HG03439 (cell line): ENCODE measurements around the gene FAM13B.
"Not testable (repeated sequence)": the region's sequence is repeated elsewhere in the genome, so short reads cannot be mapped to it uniquely, and the experiment has no call there.

Experiments used
- ATAC-seq: cut with Tn5 transposase; IDR thresholded peaks from one replicate; pipeline ENCODE4 v1.9.1; 2021; ENCODE audit warnings: mild to moderate bottlenecking, moderate library complexity; ENCODE audit not compliant: unreplicated experiment

Gene FAM13B

GRCh38 chr5:138032572-138033385, at the start of gene FAM13B:
TSS of gene FAM13B (minus strand) at chr5:138033079. CDS start at chr5:138019111, 13,968 bp downstream.
- ATAC-seq = peak; percentile 53

- ATAC-seq = no peak
These were observed 49.2 kb upstream of the FAM13B start for GRCh38 chr5:138082033-138082432.

- no peak for ATAC-seq
These were observed 45.2 kb upstream of the FAM13B start for GRCh38 chr5:138078006-138078643.

- no peak for ATAC-seq
These were observed 44.3 kb upstream of the FAM13B start for GRCh38 chr5:138077064-138077696.

- ATAC-seq = not testable (repeated sequence)
These were observed 37.1 kb upstream of the FAM13B start for GRCh38 chr5:138070026-138070425.

- ATAC-seq = no peak
These were observed 36.1 kb upstream of the FAM13B start for GRCh38 chr5:138068742-138069600.

GRCh38 chr5:138067945-138068344, 35.1 kb upstream of the FAM13B start:
- no peak for ATAC-seq

- ATAC-seq = no peak
These were observed 32.2 kb upstream of the FAM13B start for GRCh38 chr5:138065102-138065501.

GRCh38 chr5:138064526-138064925, 31.6 kb upstream of the FAM13B start:
- ATAC-seq = no peak

GRCh38 chr5:138054847-138055558, 22.1 kb upstream of the FAM13B start:
- no peak for ATAC-seq

- no peak for ATAC-seq
These were observed 21.3 kb upstream of the FAM13B start for GRCh38 chr5:138054206-138054605.

GRCh38 chr5:138053554-138053953, 20.7 kb upstream of the FAM13B start:
- no peak for ATAC-seq

- ATAC-seq = not testable (repeated sequence)
These were observed 19.8 kb upstream of the FAM13B start for GRCh38 chr5:138052718-138053117.

GRCh38 chr5:138051441-138052296, 18.8 kb upstream of the FAM13B start:
- ATAC-seq = no peak

- not testable (repeated sequence) for ATAC-seq
These were observed 12.4 kb upstream of the FAM13B start for GRCh38 chr5:138045283-138045682.

- no peak for ATAC-seq
These were observed 5.9 kb upstream of the FAM13B start for GRCh38 chr5:138038826-138039225.

GRCh38 chr5:138037907-138038633, 5.2 kb upstream of the FAM13B start:
- ATAC-seq = no peak

GRCh38 chr5:138037271-138037670, 4.4 kb upstream of the FAM13B start:
- ATAC-seq = no peak
